CD4-positive, alpha-beta T cell (primary cell): ENCODE measurements around the gene PTPRN2. TPM values are rescaled to one million over a fixed set of nuclear protein-coding genes. Genes with fewer than 3 reads are reported as not detected.

Experiments used
- ATAC-seq: fragments of 200-7000 bp; cut with Tn5 transposase; one replicate; pipeline ENCODE4 v1.10.0; 2022; ENCODE audit warnings: mild to moderate bottlenecking; ENCODE audit not compliant: poor library complexity
- CTCF ChIA-PET: fragments of 350-600 bp; sonication (Branson Sonifier 250); formaldehyde crosslinking; loops from one replicate; lab custom pipeline; 2021; ENCODE audit warnings: antibody characterized with exemption, inconsistent platforms; lab: Charles Lee
- POLR2A ChIA-PET: fragments of 350-600 bp; sonication (Branson Sonifier 250); formaldehyde crosslinking; loops from one replicate; lab custom pipeline; 2021; ENCODE audit warnings: antibody characterized with exemption, inconsistent platforms; lab: Charles Lee
- DNase-seq, 14 experiments: peaks; one replicate each; pipeline ENCODE4 v3.0.0-alpha.2; 2013 to 2020; ENCODE audit warnings: mixed read lengths in 2 of 14
- H3K27ac ChIP-seq, 2 donors: one replicate each; pipeline versions ENCODE4 v1.5.1 to v1.7.0; 2013; ENCODE audit warnings: low read length in 2 of 2, low read depth in 1 of 2, mild to moderate bottlenecking in 1 of 2
- H3K27me3 ChIP-seq, 2 experiments: 1 replicate in 1 of 2; 2 replicates in 1 of 2; pipeline versions ENCODE4 v1.6.1 to v1.7.0; 2013; ENCODE audit warnings: low read length in 2 of 2, control low read depth in 1 of 2, mild to moderate bottlenecking in 1 of 2, moderate library complexity in 1 of 2; ENCODE audit not compliant: insufficient read depth in 2 of 2, control insufficient read depth in 1 of 2
- H3K36me3 ChIP-seq: one replicate; pipeline ENCODE4 v1.6.1; 2013; ENCODE audit warnings: low read length, control low read depth; ENCODE audit not compliant: insufficient read depth
- H3K4me1 ChIP-seq: one replicate; pipeline ENCODE4 v1.6.1; 2013; ENCODE audit warnings: low read length, control low read depth; ENCODE audit not compliant: insufficient read depth
- H3K4me3 ChIP-seq: one replicate; pipeline ENCODE4 v1.5.1; 2013; ENCODE audit warnings: mild to moderate bottlenecking, low read length, moderate library complexity
- H3K9me3 ChIP-seq, 2 experiments: 1 replicate in 1 of 2; 2 replicates in 1 of 2; pipeline versions ENCODE4 v1.6.1 to v1.7.0; 2013; ENCODE audit warnings: low read length in 2 of 2, mild to moderate bottlenecking in 2 of 2, control low read depth in 1 of 2, moderate library complexity in 1 of 2; ENCODE audit not compliant: control insufficient read depth in 1 of 2, insufficient read depth in 1 of 2
- H3K27ac Mint-ChIP-seq: one replicate; pipeline ENCODE4 v1.8.0; 2020; ENCODE audit warnings: mixed read lengths
- H3K27me3 Mint-ChIP-seq: one replicate; pipeline ENCODE4 v1.8.0; 2021; ENCODE audit warnings: mixed read lengths
- H3K36me3 Mint-ChIP-seq: one replicate; pipeline ENCODE4 v1.8.0; 2021; ENCODE audit warnings: low read depth, mixed read lengths
- H3K4me1 Mint-ChIP-seq: one replicate; pipeline ENCODE4 v1.8.0; 2021; ENCODE audit warnings: low read depth, mixed read lengths
- H3K4me3 Mint-ChIP-seq: one replicate; pipeline ENCODE4 v1.8.0; 2020; ENCODE audit warnings: mild to moderate bottlenecking, mixed read lengths
- H3K9me3 Mint-ChIP-seq: one replicate; pipeline ENCODE4 v1.8.0; 2020; ENCODE audit warnings: mixed read lengths
- intact Hi-C, 2 experiments: fragments of 100-400 bp; cut with DNase I in 1 of 2; cut with micrococcal nuclease in 1 of 2; formaldehyde crosslinking; loops; one replicate each; pipeline versions ENCODE4 v1.15.1 to v1.9.0; 2023 to 2025; cut with DNase I, micrococcal nuclease
- total RNA-seq, 174 experiments: library from RNA in 2 of 174; stranded (reverse) in 2 of 174; gene quantifications; one replicate each; pipeline ENCODE4 v1.2.3 and lab custom pipeline; 2021 to 2026
- TF ChIP-seq, protein P1 (sequence below): fragments of 200-600 bp; IDR thresholded peaks from one replicate; pipeline ENCODE4 v1.8.0; 2022; ENCODE audit warnings: antibody characterized with exemption, mild to moderate bottlenecking

The PTPRN2 gene
- total RNA-seq, 2 experiments from 2014 or later: 0.34 to 0.44 TPM

- Histone ChIP-seq H3K4me3 (no peak overlapping the region), H3K9me3 (no peaks in the 10 kb centered on the region), H3K27ac (no peak overlapping the region), H3K4me1 (no peaks in the 10 kb centered on the region), H3K36me3 (no peaks in the 10 kb centered on the region), H3K27me3 (no peaks in the 10 kb centered on the region)
- Mint-ChIP-seq H3K27ac (no peak overlapping the region), H3K4me1 (no peaks in the 10 kb centered on the region), H3K36me3 (no peaks in the 10 kb centered on the region), H3K4me3 (no peak overlapping the region), H3K27me3 (no peaks in the 10 kb centered on the region), H3K9me3 (no peaks in the 10 kb centered on the region)
- no peak for DNase-seq
- TF ChIP-seq, protein P1, sequence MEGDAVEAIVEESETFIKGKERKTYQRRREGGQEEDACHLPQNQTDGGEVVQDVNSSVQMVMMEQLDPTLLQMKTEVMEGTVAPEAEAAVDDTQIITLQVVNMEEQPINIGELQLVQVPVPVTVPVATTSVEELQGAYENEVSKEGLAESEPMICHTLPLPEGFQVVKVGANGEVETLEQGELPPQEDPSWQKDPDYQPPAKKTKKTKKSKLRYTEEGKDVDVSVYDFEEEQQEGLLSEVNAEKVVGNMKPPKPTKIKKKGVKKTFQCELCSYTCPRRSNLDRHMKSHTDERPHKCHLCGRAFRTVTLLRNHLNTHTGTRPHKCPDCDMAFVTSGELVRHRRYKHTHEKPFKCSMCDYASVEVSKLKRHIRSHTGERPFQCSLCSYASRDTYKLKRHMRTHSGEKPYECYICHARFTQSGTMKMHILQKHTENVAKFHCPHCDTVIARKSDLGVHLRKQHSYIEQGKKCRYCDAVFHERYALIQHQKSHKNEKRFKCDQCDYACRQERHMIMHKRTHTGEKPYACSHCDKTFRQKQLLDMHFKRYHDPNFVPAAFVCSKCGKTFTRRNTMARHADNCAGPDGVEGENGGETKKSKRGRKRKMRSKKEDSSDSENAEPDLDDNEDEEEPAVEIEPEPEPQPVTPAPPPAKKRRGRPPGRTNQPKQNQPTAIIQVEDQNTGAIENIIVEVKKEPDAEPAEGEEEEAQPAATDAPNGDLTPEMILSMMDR: no peak
- ChIA-PET POLR2A (no interaction called here), CTCF (no interaction called here)
- intact Hi-C loops: no loop called here
- ATAC-seq: no peak
These were observed 796.0 kb downstream of the PTPRN2 start for GRCh38 chr7:157791666-157792065.

DNA sequence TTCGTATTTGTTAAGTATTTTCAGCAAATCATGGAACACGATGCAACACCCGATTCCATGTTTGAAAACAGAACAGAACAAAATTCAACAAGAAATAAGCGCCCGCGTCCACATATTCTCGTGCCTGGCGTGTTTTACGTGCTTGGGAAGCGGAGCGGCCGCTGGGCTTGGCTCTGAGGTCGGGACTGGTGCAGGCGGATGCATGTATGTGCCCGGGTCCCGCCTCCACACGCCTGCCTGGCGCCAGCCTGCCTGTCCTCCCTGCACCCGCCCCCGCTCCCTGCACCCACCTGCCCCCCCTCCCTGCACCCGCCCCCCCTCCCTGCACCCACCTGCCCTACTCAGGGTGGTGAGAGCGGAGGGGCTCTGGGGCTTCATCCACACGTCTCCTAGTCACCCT, 796.4 kb downstream of the PTPRN2 start:
- ChIA-PET CTCF (no interaction called here), POLR2A (no interaction called here)
- no peak overlapping the region for H3K4me3 ChIP-seq
- TF ChIP-seq, protein P1: no peak
- DNase-seq (no peak), ATAC-seq (no peak)
- H3K27ac Mint-ChIP-seq: no peak overlapping the region
- H3K27ac ChIP-seq: no peak overlapping the region
- no peaks in the 10 kb centered on the region for H3K9me3 Mint-ChIP-seq
- no peaks in the 10 kb centered on the region for H3K4me1 Mint-ChIP-seq
- H3K27me3 Mint-ChIP-seq: no peaks in the 10 kb centered on the region
- no peaks in the 10 kb centered on the region for H3K9me3 ChIP-seq
- no peaks in the 10 kb centered on the region for H3K4me1 ChIP-seq
- intact Hi-C loops: no loop called here
- no peak overlapping the region for H3K4me3 Mint-ChIP-seq
- no peaks in the 10 kb centered on the region for H3K27me3 ChIP-seq
- no peaks in the 10 kb centered on the region for H3K36me3 ChIP-seq
- no peaks in the 10 kb centered on the region for H3K36me3 Mint-ChIP-seq

DNA sequence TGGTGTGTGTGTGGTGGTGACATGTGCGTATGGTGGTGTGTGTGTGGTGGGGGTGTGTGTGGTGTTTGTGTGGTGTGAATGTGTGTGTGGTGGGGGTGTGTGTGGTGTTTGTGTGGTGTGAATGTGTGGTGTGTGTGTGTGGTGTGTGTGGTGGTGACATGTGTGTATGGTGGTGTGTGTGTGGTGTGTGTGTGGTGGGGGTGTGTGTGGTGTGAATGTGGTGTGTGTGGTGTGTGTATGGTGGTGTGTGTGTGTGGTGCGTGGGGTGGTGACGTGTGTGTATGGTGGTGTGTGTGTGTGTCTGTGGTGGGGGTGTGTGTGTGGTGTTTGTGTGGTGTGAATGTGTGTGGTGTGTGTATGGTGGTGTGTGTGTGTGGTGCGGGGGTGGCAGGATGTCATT, 797.7 kb downstream of the PTPRN2 start:
- Mint-ChIP-seq H3K36me3 (no peaks in the 10 kb centered on the region), H3K4me3 (no peak overlapping the region), H3K4me1 (no peaks in the 10 kb centered on the region), H3K27me3 (no peaks in the 10 kb centered on the region), H3K27ac (no peak overlapping the region), H3K9me3 (no peaks in the 10 kb centered on the region)
- CTCF ChIA-PET: no interaction called here
- H3K27ac ChIP-seq: no peak overlapping the region
- no peaks in the 10 kb centered on the region for H3K27me3 ChIP-seq
- DNase-seq (no peak), ATAC-seq (no peak)
- POLR2A ChIA-PET: no interaction called here
- TF ChIP-seq, protein P1: no peak
- no peaks in the 10 kb centered on the region for H3K4me1 ChIP-seq
- H3K36me3 ChIP-seq: no peaks in the 10 kb centered on the region
- intact Hi-C loops: no loop called here
- peaks cover 0 to 6% of the 10 kb centered on the region in 2 experiments for H3K9me3 ChIP-seq
- no peak overlapping the region for H3K4me3 ChIP-seq
